KBM-7 (cell line): Measurements from ENCODE around the gene INSYN2B.

Experiments
- DNase-seq: peaks from one replicate; pipeline ENCODE4 v3.0.0-alpha.2; 2015
- in situ Hi-C: fragments of 300-500 bp; cut with MboI; formaldehyde crosslinking; loops from 2 replicates; pipeline ENCODE4 v1.14.3; 2020; ENCODE audit warnings: low sequenced_read_pairs, low pct_unique_long_range_greater_than_20kb, mixed read lengths

The INSYN2B gene

DNA sequence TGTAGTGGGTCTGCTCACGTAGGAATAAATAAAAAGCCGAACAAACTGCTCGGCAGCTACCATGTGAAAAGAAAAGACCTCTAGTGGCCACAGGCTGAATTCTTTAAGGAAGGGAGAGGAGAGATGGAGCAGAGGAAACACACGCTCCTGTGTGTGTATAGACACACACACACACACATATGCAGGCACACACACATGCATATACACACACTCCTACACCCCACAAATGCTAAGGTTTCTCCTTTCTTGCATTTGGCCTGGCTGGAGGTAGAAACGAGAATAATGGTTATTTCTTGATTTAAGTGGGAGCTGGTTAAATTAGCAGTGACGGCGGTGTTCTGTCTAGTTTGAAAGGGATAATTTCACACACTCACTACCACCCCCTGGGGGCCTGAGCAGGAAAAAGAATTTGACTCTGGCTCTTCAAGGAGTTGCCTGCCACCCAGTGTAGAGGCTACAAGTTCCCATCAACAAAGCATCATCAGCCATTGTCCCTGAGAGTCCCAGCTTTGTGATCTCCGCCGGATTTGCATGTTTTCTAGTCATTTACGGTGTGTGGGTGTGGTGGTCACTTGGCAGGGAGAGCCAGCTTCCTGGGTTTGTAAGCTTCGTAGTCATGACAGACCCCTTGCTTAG, at the start of gene INSYN2B:
Gene INSYN2B (minus strand): TSS at position 78 of the 636 bp plus-strand sequence. CDS start 96,597 bp downstream, outside the sequence.
- in situ Hi-C loops, result no loop called here
- peak; percentile 53 for DNase-seq

DNA sequence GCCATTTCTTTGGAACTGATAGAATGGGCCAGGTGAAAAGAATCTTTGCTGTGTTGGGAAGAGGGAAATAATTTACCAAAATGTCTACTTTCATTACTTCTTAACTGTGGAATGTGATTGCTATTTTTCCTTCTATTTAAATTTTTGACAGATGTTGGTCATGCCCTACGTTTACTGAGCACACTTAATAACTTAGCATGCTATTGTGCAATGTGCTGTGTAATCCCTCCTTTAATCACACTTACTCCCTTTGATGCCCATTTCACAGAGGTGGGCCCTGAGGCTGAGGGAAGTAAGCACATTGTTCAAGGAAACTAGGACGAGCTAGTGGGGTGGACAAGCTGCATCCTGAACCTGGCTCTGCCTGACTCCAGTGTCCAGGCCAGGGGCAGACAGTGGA, 47.8 kb upstream of the INSYN2B start:
- in situ Hi-C loops, result no loop called here
- no peak for DNase-seq

DNA sequence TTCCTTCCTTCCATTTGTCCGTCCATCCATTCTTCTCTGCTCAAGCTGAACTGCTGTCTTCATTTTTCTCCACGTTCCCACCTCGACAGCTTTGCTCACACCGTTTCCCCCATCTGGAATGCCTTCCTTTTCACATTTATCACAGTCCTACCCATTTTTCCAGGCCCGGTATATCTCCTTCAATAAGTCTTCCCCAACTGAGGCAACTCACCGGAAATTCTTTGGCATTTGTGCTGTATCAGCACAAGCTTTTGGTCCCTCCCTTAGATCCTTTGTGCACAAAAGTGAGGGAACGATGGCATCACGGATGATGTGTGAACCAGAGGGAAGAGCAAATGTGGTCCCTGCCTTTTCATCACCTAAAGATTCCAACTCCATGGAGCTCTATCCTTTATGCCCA, 45.6 kb upstream of the INSYN2B start:
- in situ Hi-C loops, result no loop called here
- no peak for DNase-seq

DNA sequence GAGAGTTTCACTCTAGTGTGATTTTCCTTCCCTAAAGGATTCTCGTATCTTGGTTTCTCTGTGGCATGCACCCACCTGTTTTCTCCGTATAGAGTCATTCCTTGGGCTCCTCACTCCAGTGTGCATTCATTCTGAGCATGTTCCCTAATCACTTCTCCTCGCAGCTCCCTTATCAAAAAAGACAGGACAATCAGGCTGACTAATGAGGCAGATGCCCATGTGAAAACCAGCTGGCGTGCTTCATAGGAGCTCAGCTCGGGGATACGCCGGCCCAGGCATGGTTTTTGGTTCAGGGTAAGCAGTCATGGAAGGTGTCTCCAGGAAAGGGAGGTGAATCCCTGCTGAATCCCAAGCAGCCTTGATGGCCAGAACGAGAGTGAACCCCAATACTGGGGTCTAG, 41.2 kb upstream of the INSYN2B start:
- no peak for DNase-seq
- in situ Hi-C loops, result no loop called here

DNA sequence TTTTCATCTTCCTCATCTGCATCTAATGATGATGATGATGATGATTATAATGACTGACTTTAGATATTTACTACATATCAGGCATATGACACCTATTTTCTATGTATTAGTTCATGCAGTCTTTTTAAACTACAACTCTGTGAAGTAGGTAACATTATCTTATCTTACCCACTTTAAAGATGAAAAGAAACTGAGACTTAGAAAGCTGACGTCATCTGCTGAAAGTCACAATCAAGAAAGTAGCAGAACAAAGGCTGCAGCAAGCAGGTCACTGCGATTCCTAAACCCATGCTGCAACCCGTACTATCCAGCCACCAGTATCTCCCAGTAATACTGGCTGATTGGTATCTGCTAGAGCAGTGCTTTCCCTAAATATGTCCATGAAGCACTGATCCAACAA, 40.1 kb upstream of the INSYN2B start:
- in situ Hi-C loops, result no loop called here
- DNase-seq, result no peak

DNA sequence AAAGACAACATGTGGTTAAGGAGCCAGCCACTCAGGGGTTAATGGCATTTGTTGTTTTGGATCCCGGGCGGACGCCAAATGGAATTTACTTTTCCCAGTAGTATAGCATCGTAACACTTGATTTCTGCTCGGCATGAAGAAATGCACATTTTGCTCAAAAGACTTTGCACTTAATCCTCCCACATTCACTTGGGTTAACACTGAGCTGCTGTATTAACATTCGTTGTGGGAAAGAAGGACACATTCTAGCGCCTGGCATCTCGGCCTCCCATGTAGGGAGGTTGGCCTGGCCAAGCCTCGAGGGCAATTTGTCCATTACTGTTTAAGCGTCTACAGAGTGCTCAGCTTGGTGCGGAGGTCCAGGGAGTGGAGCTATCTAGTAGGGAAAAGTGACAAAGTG, 32.3 kb upstream of the INSYN2B start:
- DNase-seq, result no peak
- in situ Hi-C loops, result no loop called here

GRCh38 chr5:170011751-170012150, 31.5 kb upstream of the INSYN2B start:
- in situ Hi-C loops, result no loop called here
- no peak for DNase-seq

GRCh38 chr5:170010595-170010994, 30.3 kb upstream of the INSYN2B start:
- in situ Hi-C loops, result no loop called here

GRCh38 chr5:170008376-170008775, 28.1 kb upstream of the INSYN2B start:
- in situ Hi-C loops, result no loop called here
- no peak for DNase-seq

More at GRCh38 chr5:170010595-170010994, 30.3 kb upstream of the INSYN2B start:
- no peak for DNase-seq

GRCh38 chr5:170006021-170006420, 25.7 kb upstream of the INSYN2B start:
- no peak for DNase-seq
- in situ Hi-C loops, result no loop called here

GRCh38 chr5:170000155-170000554, 19.9 kb upstream of the INSYN2B start:
- in situ Hi-C loops, result no loop called here
- DNase-seq, result no peak

GRCh38 chr5:169999621-170000020, 19.3 kb upstream of the INSYN2B start:
- DNase-seq, result no peak
- in situ Hi-C loops, result no loop called here

DNA sequence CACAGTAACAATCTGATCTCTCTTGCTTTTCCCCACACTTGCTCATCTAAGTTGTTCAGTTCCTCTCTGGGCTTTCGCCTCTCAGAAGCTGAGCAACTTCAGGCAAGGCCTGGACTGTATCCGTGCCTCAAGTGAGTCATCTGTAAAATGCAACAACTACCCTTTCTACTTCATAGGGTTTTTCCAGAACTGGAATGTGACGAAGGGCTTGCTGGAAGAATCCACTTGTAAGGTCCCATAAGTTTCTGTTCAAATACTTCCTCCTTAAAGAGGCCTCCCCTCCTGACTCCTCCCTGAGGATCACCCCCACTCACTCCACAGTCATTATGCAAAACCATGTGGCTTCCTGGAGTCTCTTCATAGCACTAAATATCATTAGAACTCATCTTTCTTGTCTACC, 17.5 kb upstream of the INSYN2B start:
- in situ Hi-C loops, result no loop called here
- no peak for DNase-seq

DNA sequence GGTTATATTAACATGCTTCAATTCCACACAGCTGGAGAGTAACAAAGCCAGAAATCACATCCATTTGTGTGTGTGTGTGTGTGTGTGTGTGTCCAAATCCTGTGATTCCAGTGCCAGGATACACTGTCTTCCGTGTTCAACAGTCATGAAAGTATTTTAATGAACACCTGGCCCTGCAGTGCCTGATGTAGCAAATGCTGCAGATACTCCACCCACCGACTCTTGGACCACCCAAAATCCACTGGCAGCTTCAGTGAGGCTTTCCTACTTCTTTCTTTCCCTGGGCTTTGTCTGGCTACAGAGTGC, 13.1 kb upstream of the INSYN2B start:
- DNase-seq, result no peak
- in situ Hi-C loops, result no loop called here

- DNase-seq, result no peak
- in situ Hi-C loops, result no loop called here
Measured at GRCh38 chr5:169992789-169993484, 12.6 kb upstream of the INSYN2B start.

- DNase-seq, result no peak
- in situ Hi-C loops, result no loop called here
Measured at GRCh38 chr5:169991115-169991869, 11.0 kb upstream of the INSYN2B start.

DNA sequence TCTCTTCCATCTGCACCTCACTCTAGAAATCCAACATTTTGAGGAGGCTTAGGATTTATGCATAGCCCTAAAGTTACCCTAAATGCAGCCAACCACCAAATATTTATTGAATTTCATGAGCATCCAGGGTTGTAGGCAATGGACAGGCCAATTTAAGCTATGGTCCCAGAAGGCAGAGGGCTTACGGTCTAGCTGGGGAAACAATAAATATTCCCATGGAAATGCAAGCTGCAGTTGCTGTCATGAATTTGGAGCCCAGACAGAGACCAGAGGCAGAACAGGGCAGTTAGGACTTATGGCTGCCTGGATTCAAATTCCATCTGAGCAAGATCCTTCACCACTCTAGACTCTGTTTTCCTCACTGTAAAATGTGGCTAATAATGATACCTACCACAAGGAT, 9.1 kb upstream of the INSYN2B start:
- in situ Hi-C loops, result no loop called here
- no peak for DNase-seq

DNA sequence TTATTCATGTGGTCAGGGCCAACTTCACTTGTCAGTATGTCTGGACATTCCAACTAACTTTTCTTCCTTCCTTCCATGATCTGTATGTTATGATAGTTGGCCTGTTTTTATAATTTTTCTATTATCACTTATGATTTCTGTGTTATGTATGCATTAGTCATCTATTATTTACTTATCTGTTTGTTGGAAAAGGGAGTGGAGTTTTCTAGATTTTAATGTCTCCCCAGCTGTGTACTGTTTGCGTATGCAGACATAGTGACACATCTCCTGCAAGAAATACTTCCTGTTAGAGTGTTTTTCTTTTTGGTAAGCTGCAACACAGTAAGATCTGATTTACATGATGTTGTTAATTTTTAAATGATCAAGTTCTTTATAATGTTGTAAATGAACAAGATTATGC, 8.7 kb upstream of the INSYN2B start:
- no peak for DNase-seq
- in situ Hi-C loops, result no loop called here

DNA sequence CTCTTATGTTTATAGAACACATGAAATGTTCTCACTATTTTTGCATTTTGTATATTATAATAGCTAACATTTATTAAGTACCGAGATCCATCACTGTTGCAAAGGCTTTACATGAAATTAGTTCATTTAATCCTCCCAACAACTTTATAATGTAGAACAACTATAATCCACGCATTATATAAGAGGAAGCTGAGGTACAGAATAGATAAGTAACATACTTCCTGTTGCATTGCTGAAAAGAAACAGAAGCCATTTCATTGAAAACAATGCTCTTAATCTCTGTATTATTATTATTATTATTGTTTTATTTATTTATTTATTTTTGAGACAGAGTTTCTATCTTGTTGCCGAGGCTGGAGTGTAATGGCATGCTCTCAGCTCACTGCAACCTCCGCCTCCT, 7.9 kb upstream of the INSYN2B start:
- in situ Hi-C loops, result no loop called here
- DNase-seq, result no peak

GRCh38 chr5:169979871-169980270, 424 bp downstream of the INSYN2B start:
- DNase-seq, result no peak
- in situ Hi-C loops, result no loop called here
